SIG-M5 treated with dmso at 0.1 percent for 504 hours (cell line): Measurements from ENCODE around the gene INTU.
A peak's percentile ranks its signal among the peaks of the same experiment; 100 is the strongest.
"Not testable (repeated sequence)": the region's sequence is repeated elsewhere in the genome, so short reads cannot be mapped to it uniquely, and the experiment has no call there.

Experiments used
- DNase-seq: peaks from one replicate; lab custom pipeline; 2025; ENCODE audit not compliant: unreplicated experiment; lab: John Stamatoyannopoulos, UW

Gene INTU

DNA sequence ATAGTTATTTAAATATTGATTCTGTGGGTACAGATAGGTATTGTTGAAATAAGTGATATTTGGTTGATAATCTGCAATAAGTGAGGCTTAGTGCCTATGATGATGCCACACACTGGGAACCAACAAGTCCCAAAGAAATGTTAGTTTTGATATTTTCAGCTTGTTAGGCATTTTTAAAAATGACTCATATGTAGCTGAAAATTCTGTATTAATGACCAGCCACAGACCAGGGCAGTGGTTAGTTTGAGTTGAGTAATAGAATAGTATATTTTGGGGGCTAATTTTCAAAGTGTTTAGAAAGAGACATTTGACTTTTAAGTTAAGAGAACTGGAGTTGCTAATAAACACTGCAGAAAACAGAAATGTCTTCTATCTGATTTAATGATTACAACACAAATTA, 9.4 kb downstream of the INTU start:
- no peak for DNase-seq

DNA sequence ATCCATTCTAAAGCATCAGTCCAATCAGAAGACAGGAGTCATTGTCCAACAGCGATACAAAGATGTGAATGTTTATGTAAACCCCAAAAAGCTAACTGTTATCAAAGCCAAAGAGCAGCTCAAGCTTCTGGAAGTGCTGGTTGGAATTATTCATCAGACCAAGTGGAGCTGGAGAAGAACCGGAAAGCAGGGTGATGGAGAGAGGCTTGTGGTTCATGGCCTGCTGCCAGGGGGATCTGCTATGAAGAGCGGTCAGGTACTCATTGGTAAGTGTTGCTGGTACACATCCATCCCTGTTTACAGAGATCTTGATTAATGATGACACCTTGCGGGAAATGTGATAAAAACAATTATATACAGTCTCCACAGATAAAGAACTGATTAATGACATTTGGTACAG, 11.0 kb downstream of the INTU start:
- no peak for DNase-seq

DNA sequence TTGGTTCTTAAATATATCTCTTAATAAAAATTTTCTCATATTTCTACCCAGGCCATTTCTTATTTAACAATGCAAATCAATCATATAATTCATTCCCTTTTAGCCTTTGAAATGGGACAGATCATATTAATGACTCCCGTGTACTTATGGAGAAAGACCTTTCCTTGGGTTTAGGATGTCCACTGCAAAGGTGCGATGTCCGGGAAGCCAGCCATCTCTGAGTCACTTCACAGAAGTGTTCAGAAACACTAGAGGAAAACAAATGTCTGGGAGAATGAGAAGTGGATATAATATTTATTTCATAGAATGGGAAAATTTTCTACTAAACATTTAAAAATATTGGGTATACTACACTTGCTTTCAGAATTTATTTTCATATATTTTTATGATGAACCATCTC, 15.3 kb downstream of the INTU start:
- DNase-seq: no peak

DNA sequence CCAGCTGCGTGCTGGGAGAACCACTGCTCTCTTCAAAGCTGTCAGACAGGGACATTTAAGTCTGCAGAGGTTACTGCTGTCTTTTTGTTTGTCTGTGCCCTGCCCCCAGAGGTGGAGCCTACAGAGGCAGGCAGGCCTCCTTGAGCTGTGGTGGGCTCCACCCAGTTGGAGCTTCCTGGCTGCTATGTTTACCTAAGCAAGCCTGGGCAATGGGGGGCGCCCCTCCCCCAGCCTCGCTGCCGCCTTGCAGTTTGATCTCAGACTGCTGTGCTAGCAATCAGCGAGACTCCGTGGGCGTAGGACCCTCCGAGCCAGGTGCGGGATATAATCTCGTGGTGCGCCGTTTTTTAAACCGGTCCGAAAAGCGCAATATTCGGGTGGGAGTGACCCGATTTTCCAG, 22.8 kb downstream of the INTU start:
- DNase-seq: not testable (repeated sequence)

DNA sequence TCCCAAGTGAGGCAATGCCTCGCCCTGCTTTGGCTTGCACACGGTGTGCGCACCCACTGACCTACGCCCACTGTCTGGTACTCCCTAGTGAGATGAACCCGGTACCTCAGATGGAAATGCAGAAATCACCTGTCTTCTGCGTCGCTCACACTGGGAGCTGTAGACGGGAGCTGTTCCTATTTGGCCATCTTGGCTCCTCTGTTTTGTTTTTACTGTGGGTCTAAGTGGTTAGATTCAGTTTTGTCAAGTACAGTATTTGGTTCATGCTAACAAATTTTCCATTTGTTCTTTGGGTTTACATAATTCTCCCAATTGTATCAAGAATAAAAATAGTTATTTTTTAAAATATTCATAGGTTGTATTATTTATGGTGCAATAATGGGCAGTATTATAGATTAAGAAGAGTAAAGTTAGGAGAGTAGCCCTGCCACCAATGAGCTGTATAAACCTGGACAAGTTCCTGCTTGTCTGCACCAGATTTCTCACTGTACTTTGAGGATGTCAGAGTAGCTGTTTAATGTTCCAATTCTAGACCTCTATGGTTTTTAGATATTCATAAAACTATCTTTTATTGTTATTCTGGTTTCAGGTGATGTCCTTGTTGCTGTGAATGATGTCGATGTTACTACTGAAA, 23.4 kb downstream of the INTU start:
- no peak for DNase-seq

DNA sequence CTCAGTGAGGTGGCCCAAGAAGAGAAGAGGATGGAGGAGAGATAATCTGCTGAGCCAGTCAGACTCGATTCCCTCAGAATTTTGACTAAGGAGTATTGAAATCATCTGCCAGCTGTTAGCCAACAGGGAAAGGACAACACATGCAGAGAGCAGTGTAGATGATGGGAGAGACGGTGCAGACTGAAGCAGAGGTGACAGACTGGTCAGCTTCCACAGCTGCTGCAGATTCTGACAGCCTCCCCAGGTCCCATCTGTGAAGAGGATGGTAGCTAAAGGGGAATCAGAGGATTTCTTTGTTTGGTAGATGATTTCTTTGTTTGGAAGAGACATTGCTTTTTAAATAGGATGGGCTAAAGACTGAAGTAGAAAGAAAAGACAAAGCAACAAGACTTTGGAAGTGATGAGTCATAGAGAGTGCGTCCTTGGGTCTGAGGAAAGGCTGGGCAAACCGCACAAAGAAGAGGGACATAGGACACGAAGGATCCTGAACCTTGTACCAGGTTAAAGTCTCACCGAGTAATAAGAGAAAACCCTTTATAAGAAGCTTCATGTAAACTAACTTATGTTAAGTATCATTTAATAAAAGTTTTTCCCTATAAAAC, 27.6 kb downstream of the INTU start:
- no peak for DNase-seq

DNA sequence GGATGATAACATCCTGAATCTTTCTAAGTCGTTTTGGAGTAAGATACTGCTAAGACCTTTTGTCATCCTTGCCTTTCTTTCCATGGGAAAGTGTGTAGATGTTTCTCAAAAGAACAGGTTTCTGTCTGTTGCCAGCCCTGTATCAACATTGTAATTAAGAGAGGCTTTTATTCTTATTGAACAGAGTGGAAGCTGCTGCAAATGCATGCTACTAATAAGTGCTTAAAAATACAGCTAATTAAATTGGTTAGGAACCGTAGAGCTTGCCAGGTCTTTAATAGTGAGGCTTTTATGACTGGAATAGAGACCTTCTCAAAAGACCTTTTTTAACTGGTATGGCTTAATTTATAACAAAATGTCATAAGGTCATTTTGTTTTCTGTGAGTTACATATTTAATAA, 34.4 kb downstream of the INTU start:
- no peak for DNase-seq

DNA sequence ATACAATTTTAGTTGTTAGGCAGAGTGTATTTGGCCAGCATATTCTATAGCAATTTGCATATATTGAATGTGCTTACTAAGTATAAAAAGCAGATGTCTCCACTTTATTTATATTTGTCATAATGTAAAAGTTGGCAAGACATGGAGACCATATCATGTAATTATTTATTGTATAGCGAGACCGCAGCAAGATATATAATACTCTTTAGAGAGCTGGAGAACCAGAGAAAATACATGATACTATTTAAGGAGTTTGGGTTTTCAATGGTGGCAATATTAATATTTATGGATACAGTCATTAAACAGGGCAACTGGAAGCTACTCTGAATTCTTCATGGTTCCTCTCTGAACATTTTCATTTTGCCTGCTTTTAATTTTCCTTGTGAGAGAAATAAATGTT, 35.0 kb downstream of the INTU start:
- DNase-seq: no peak

DNA sequence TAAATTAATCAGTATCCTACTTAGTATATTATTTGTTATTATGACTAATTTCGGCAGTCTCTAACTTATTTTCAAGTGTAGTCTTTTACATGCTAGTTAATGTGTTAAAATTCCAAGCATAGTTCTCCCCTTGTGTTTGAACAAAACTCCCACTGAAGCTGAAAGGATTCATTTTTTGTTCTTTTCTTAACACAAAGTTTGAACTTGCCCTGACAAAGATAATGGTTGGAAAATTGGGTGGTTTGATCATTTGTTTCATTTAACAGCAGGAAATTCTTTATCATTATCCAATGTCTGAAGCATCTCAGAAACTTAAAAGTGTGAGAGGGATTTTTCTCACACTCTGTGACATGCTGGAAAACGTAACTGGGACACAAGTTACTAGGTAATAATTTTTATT, 36.0 kb downstream of the INTU start:
- no peak for DNase-seq

DNA sequence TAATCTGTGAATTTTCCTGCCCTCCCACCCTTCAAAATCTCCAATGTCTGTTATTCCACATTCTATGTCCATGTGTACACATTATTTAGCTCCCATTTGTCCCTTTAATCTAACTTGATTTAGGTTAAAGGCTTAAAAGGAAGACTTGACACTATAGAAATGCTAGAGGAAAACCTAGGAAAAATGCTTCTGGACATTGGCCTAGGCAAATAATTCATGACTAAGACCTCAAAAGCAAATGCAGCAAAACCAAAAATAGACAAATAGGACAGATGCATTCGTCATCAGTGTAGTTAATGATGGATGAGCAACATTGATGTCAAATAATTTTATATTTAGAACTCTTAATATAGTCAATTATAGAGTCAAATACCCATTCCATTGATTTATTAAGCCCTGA, 36.9 kb downstream of the INTU start:
- no peak for DNase-seq

DNA sequence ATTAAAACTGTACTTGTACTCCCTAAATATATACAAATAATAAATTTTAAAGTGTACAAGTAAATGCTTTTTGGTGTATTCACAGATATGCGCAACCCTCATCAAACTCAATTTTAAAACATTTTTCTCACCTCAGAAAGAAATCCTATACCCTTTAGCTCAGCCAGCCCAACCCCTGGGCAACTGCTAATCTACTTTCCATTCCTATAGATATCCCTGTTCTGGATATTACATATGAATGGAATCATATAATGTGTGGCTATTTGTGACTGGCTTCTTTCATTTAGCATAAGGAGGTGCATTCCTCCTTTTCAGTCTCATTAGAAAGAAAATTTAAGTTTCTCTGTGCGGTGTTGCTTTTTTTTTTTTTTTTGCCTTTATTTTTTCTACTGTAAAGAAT, 39.4 kb downstream of the INTU start:
- DNase-seq: no peak

DNA sequence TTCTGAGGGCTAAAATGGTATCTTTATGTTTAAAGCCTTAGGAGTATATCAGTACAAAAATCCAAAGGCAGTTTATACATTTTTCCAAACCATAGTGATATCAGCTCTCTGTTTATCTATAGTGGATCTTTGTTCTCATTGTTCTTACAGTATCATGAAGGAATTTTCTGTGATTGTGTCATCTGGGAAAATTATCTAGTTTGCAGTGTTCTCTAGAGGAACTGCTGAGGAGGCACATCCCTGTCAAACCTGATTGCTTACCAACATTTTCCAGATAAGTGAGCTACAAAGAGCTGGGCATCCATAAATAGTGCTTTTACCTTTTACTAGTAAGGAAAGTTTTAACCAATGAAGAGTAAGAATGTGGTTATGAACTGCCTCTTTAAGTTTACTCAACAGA, 52.5 kb downstream of the INTU start:
- no peak for DNase-seq

DNA sequence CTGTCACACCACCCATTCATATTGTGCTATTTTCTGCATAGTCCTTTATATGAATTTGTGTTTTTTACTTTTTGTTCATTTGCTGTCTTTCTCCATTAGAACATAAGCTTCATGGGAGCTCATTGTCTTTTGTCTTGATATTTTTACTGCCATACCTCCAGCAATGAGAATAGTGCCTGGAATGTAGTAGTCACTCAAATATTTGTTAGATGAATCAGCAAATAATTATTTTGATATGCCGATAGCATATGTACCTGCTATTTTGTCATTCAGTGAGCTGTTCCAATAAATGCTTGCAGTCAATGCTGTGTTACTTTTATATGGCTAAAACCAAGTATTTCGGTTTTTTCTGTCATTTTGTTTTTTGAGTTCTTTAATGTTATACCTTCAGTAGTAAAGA, 53.9 kb downstream of the INTU start:
- DNase-seq: no peak

DNA sequence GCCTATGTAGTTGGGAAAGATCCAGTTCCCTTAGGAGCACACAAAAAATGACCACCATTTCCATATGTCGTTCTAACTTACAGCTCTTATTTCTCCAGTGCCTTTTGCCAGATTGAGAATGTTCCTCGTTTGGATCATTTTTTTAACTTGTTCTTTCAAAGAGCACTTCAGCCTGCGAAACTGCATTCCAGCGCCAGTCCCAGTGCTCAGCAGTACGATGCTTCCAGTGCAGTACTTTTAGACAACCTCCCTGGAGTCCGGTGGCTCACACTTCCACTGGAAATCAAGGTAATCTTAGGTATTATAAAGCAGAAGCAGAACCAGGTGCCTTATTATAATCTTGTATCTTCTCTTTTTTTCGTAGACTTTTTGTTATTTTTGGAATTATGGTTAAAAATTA, 54.8 kb downstream of the INTU start:
- no peak for DNase-seq

DNA sequence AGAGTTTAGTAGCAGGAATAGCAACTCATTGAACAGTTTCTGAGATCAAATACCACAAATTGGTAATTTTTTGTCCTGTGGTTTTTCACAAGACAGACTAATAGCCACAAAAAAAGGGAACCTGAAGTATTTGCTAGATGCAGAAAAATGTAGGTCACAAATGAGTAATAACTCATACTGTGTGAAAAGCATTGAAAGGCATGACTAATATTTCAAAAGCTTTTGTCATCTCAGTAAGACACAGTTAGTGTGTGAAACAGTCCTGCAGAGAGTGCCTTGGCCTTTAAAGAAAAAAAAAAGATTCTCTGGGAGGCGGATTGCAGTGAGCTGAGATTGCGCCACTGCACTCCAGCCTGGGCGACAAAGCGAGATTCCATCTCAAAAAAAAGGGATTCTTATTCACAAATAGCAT, 66.0 kb downstream of the INTU start:
- DNase-seq: peak; percentile 89

DNA sequence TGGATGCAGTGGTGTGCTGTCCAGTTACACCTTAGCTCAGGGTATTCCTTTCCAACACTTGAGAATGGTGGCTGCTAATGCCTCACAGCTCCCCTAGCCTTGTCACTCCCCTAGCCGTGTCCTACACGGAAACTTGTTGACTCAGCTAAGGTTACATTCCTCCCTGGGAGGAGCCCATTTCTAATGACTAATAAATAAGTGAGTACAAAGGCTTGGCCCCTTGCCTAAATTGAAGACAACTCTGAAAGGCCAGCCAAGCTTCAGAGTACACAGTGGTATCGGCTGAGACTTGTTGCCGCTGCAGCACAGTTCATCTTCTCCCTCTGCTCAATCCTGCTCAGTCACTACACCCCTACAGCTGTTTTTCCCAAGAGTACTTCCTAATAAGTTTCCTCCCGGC, 76.2 kb downstream of the INTU start:
- DNase-seq: peak; percentile 5

DNA sequence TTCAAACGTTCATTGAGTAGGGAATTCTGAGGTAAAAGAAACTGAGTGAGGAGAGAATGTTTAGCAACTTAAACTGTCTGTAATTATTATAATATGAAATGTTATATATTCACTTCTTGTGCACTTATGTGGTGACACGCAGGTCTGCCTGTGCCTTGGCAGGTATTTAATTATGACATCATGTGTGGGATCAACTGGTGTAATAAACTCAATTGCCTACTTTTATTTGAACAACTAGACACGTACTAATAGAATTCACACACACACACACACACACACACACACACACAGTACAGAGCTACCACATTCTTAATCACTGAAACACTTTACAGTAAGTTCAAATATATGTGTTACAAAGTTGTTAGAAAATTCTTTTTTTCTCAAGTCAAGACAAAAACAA, 76.7 kb downstream of the INTU start:
- DNase-seq: no peak

DNA sequence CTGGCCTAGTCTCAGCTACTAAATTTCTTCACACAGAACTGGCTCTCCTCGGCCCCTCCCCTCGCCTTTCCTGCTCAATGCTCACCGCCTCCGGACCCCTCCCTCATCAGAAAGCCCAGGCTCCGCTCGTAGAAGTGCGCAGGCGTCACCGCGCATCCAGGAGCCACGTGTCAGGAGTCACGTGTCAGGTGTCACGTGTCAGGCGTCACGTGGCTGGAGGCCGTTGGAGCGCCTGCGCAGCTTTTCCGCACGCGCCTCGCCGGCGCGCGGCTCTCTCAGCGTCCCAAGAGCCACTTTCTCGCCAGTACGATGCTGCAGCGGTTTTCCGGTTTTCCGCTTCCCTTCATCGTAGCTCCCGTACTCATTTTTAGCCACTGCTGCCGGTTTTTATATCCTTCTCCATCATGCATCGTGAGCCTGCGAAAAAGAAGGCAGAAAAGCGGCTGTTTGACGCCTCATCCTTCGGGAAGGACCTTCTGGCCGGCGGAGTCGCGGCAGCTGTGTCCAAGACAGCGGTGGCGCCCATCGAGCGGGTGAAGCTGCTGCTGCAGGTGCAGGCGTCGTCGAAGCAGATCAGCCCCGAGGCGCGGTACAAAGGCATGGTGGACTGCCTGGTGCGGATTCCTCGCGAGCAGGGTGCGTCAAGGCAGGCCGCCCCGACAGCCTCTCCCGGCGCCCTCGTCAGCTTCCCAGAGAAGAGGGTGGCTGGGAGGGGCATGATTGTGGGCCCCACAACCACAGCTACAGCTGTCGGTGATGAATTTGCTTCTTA, 97.6 kb downstream of the INTU start, which contains the start of gene SLC25A31:
TSS of gene SLC25A31 (plus strand) at position 259 of the 772 bp plus-strand sequence. CDS start at position 405, 146 bp downstream.
- DNase-seq: no peak

DNA sequence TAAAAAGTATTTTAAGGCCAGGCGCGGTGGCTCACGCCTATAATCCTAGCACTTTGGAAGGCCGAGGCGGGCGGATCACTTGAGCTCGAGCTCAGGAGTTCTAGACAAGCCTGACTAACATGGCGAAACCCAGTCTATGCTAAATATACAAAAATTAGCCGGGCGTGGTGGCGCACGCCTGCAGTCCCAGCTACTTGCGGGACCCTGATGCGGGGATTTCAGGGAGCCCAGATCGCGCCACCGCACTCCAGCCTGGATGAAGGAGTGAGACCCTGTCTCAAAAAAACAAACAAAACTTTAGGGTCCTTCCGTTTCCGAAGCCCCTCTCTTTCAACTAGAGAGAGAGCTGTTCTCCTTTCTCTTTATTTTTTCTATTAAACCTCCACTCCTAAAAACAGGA, 98.6 kb downstream of the INTU start:
- DNase-seq: no peak

DNA sequence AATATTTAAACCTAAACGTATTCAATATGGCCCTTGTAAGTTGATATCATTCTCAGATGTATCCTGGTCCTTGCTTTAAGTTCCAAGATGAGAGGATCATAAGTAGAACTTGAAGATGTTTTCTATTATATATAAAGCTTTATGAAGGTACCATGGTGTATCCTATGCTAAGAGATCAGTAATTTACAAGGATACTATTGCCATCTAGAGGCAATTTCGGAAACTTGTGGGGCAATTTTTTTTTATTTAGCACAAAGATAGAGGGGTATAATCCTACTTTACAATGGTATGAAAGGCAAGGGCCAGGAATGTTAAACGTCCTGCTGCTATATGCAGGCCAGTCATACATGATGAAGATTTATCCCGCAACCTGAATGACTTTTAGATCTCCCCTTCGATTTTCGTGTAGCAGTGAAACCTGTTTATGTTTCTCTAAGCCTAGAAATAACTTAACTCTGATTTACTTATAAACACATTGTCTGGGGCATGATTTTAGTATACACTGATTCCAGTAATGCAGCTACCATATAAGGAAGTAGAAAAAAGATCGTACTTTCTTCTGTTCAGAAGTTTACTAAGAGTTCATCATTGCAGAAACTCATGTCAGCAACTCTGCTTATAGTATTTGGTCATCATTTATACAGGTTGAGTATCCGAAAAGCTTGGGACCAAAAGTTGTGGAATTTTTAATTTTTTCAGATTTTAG, 100.0 kb downstream of the INTU start:
- peak; percentile 46 for DNase-seq

DNA sequence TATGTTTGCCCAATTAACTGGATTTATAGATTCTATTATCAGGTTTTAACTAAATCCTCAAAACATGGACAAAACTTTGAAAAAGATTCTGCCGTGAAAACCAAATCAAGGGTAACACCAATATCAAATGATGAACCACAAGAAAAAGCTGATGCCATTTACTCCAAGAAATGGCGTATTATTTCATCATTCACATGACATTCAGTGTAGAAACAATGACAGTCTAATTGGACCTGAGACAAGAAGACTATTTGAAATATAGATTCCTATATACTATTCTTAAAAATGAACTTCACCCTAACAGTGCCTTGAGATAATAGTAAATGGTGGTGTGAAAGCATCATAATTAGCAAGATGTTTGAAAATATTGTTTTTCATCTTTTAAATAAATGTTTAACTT, 102.2 kb downstream of the INTU start:
- DNase-seq: no peak

DNA sequence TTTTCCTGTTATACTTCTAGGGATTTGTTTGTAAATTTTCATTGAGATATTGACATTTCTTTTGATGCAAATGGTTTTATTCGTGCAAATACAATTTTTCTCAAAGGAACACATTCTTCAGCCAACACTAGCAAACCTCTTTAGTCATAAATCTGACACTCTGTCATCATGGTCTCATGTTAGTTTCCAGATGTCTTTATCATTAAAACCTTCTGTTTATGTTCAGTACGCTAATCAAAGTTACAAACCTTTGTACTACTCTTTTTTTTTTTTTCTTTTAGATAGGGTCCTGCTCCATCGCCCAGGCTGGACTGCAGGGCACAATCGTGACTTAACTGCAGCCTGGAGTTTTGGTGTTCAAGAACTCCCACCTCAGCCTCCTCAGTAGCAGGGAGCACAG, 104.5 kb downstream of the INTU start:
- DNase-seq: no peak
